NCI-H345 treated with DMSO at 0.1 percent for 48 hours (cell line): Measurements from ENCODE around the gene SLC46A1.

Source experiments
- DNase-seq: peaks from one replicate; lab custom pipeline; 2025; ENCODE audit not compliant: unreplicated experiment; lab: John Stamatoyannopoulos, UW

The SLC46A1 gene

GRCh38 chr17:28404812-28405570 is 1.0 kb downstream of the SLC46A1 start:
- DNase-seq: no peak

DNA sequence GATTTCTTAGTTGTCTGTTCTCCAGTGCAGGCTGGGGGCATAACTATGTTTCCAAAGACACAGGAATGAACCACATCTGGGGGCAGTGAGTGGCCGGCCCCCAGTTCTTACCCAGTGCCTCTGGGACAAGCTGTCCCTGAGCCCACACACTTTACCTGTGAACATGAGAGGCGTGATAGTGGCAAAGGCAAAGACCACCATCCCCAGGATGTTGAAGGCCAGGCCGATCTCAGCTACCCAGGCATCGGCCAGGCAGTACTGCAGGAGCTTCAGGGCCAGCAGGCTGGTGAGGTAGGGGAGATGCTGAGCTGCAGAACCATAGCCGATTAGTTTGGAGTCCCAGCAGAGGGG is 1.6 kb downstream of the SLC46A1 start:
- no peak for DNase-seq

DNA sequence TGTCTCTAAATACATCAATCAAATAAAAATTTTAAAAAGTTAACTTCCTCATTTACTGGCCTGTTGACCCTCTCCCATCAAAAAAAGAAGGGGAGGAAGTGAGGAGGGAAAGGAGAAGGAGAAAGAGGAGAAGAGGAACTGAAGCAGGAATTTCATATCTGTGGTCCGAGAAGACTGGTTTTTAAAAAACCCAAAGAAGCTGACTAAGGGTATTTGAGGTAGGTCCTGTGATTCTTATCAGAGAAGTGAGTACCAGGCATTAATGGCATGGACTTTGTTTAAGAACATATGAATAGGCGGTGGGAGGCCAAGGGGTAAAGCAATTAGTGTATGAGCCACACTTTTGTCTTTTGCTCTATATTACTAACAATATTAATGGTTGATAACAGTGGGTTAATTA is 2.0 kb downstream of the SLC46A1 start:
- no peak for DNase-seq

DNA sequence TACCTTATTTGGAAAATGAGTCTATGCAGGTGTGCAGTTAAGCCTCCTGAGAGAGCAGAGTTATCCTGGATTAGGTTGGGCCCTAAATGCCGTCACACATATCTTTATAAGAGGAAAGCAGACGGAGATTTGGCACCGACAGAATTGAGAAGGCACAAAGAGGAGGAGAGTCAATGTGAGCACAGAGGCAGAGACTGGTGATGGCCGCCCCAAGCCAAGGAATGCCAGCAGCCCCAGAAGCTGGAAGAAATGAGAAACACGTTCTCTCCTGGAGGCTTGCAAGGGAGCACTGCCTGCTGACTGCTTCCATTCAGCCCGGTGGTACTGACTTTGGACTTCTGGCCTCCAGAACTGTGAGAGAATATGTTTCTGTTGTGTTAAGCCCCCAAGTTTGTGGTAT is 3.2 kb downstream of the SLC46A1 start:
- DNase-seq: no peak

DNA sequence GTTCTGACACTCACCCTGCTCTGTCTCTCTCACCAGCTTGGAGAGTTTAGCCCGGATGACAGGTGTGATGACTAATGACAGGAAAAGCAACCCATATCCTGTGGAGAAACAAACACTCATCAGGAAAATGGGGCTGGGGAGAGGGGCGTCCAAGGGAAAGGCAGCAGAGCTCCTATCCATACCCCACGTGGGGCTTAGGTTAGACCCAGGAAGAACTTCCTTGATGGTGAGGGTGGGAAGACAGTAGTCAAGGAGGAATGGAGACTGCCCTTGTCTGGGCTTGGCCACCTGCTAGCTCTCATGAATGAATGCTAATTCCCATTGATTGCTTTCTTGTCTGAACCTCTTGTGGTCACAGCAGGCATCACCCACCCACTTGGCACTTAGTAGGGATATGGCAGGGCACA is 3.8 kb downstream of the SLC46A1 start:
- DNase-seq: no peak

DNA sequence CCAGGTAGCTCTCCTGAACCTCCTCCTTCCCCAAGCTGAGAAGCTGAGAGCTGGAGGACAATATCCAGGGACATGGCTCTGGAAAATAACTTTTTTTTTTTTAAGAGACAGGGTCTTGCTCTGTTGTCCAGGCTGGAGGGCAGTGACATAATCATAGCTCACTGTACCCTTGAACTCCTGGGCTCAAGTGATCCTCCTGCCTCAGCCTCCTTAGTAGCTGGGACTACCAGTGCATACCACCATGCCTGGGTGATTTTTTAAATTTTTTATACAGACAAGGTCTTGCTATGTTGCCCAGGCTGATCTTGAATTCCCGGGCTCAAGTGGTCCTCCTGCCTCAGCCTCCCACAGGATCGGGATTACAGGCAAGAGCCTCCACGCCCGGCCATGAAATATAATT is 6.2 kb downstream of the SLC46A1 start:
- DNase-seq: no peak

- no peak for DNase-seq
Observed at GRCh38 chr17:28398280-28398981, 7.6 kb downstream of the SLC46A1 start.

DNA sequence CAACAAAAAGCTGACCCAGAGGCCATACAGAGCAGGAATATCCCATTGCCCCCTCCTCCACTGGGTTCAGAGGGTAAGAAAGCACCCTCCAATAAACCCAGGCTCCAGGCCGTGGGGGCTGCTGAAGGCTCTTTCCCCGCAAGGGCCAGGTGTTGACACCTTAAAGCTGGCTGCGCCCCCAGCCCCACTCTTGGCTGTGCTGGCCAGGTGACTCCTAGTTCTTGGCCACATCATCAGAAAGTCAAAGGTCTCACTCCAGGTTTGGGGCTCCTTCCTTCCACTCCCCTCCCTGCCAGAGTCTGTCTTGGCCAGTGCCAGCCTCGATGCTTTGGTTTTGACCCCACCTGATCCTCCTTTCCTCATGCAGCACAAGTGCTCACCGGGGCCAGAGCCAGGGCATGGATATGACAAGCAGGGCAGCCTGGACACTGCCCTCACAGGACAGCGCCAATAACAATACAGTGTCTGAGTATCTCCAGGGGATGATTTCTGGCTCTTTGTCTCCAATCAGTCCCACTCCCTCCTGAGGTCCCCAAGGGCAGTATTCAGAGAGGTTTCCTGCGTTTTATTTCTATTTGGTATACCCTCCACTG is 8.2 kb downstream of the SLC46A1 start:
- no peak for DNase-seq

- DNase-seq: no peak
Observed at GRCh38 chr17:28397275-28397674, 8.7 kb downstream of the SLC46A1 start.

DNA sequence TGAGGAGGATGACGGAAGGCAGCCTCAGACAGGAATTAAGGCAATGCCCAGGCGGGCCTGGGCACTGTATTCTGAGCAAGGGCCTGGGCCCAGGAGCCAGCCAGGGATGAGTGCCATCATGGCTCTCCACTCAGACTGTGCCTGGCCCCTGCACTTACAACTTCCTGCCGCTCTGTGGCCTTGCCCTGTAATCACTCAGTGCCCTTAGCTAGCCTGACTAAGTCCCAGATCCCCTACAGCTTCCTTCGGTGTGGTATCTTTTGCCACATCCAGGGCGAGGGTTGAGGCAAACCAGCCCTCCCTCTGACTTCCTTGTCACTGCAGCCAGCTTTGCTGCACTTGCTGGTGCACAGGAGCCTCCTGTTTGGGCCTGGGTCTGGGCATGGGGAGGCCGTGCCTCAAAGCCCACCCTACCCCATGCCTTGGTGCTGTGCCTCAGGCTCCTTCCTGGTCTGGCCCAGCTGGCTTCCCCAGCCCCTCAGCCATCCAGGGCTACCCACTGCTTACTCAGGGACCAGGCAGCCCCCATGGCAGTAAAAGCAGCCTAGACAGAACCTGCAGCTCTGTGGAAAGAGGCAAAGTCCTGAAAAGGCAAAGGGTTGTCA is 9.3 kb downstream of the SLC46A1 start:
- DNase-seq: no peak

DNA sequence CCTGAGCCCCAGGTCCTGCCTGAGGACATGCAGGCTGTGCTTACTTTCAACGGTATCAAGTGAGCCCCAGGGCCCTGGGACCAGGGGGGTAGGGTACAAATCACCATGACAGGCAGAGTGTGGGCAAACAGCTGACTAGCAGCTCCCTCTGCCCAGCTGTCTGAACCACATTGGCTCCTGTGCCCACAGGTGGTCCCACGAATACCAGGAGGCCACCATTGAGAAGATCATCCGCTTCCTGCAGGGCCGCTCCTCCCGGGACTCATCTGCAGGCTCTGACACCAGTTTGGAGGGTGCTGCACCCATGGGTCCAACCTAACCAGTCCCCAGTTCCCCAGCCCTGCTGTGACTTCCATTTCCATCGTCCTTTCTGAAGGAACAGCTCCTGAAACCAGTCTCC is 10.0 kb downstream of the SLC46A1 start:
- DNase-seq: no peak

- DNase-seq: no peak
Observed at GRCh38 chr17:28395426-28395825, 10.6 kb downstream of the SLC46A1 start.

DNA sequence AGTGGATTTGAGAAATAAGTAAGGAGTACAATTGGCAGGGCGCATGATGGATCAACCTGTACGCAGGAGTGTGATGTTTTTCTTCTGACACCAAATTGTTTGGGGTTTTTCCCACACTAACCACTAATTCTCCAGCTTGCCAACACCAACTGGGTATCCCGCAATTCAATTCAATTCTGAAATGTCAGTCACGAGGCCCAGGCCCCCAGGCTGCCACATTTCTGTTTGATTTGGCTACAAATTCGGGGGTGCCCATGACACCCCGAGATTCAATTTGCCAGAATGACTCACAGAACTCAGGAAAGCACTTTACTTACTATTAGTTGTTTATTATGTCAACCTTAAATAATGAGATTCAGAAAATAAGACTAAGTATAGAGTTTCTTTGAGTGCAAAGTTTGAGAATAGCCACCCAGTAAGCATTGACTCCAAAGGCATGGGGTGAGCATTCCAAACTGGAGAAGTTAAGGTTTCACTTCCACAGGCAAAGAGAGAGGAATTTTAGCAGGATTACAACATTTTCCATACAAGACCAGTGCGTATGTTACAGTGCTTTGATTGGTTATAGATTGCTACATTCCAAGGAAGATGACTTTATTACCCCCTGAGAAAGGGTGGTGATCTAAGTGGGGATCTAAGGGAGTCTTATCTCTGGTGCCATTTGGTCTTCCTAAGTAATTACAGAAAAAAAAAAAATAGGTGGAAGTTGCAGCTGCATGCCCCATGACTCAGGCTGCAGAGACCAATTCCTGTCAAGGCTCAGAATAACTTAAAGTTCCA is 11.5 kb downstream of the SLC46A1 start:
- no peak for DNase-seq

DNA sequence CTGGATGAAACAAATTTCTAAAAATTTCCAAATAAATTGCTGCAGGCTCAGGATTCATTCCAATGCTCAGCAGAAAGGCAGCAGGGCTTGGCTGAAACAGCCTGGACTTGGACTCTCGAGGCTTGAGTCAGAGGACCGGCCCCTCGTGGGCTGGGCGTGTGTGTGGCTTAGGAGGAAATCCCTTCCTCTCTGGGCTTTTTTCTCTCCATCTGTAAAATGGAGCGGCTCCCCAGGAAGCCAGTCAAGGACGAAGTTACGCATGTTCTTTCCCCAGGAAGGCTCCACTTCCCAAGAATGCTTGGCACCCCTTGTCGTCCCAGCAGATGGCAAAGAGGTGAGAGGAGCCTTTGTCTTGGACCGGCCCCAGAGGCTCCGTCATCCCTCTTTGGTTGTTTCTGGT is 13.5 kb downstream of the SLC46A1 start:
- DNase-seq: no peak

DNA sequence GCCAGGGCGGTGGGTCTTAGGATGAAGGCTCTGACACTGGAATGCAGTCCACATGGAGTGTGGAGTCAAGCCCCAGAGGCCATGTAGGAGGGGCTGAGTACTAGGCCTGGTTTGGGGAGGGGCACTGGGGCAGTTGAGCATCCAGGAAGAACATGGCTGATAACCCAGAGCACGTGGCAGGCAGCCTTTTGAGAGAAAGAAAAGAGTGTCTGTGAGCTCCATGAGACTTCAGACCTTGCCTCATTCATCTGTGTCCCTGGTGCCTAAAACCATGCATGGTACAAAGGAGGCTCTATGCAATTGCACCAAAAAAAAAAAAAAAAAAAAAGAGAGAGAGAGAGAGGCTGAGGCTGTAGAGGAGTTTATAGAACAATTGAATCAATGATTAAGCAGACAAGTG is 14.6 kb downstream of the SLC46A1 start:
- no peak for DNase-seq

DNA sequence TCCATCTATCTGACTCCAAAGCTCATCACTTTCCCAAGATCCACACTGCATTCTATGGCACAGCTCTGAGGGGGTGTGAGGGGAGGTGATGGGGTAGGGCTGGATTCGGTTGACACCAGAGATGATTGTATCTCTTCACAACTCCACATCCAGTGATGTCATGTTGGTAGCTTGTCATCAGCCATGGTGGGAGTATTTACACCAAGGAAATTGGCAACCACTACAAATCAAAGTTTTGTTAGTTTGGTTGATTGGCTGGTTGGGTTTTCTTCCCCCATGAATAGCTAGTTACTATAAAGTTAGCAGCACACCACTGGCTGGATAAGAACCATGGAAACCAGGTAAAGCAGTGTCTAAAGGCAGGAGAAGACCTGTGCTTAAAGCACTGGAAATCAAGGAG is 15.0 kb downstream of the SLC46A1 start:
- DNase-seq: no peak

- no peak for DNase-seq
Observed at GRCh38 chr17:28390563-28390962, 15.4 kb downstream of the SLC46A1 start.

DNA sequence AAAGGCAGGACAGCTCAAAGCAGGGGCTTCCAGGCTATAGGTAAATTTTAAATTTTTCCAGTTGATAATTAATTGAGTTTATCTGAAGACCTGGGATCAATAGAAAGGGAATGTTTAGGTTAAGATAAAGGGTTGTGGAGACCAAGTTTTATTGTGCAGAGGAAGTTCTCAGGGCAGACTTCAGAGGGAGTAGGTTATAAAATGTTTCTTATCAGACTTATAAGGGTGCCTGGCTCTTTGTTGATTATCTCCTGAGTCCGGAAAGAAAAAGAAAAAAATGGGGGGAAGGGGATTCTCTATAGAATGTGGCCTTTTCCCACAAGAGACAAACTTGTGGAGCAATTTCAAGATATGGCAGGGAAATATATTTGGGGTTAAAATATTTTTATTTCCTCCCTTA is 15.9 kb downstream of the SLC46A1 start:
- DNase-seq: no peak

DNA sequence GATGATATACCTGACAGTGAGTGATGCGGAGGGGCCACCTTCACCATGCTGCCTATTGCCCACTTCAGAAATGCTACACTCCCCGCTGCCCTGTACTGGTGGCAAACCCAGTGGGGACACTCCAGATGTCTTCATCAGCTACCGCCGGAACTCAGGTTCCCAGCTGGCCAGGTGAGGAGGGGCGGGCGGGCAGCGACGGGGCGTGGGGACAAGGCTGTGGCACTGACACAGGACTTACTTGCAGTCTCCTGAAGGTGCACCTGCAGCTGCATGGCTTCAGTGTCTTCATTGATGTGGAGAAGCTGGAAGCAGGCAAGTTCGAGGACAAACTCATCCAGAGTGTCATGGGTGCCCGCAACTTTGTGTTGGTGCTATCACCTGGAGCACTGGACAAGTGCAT is 17.9 kb downstream of the SLC46A1 start:
- no peak for DNase-seq

DNA sequence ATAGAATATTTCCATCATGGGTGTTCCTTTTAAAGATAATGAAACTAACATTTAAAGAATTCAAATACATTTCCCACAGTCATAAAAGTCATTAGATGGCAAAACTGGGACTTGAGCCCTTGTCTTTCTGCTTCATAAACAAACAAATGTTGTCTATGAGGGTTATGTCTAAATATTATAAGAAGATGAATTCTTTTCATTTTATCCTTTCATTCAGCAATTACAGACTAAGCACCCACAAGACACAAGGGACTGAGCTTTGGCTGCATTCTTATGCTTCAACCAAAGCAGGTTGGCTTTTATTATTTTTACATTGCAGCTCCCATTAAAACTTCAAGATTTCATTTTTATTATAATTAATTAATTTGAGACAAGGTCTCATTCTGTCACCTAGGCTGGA is 19.6 kb downstream of the SLC46A1 start:
- no peak for DNase-seq

DNA sequence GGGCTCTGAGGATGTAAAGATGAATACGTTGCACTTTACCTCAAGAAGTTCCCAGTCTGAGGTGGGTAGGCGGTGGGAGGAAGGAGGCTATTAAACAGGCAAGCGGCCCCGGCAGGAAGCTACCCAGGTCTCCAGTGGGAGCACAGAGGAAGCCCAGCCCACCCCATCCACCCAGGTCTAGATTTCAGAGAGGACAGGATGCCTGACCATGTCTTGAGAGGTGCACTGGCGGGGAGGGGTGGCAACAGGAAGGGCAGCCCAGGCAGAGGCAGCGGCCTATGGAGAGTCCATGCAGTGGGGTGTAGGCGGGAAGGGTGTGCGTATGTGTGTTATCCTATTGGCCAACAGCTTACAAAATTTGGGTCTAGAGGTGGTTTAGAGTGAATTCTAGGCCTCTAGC is 20.6 kb downstream of the SLC46A1 start:
- DNase-seq: no peak
